ENCODE results near the gene ZNF580.
A peak's percentile ranks its signal among the peaks of the same experiment; 100 is the strongest.

The ZNF580 gene

DNA sequence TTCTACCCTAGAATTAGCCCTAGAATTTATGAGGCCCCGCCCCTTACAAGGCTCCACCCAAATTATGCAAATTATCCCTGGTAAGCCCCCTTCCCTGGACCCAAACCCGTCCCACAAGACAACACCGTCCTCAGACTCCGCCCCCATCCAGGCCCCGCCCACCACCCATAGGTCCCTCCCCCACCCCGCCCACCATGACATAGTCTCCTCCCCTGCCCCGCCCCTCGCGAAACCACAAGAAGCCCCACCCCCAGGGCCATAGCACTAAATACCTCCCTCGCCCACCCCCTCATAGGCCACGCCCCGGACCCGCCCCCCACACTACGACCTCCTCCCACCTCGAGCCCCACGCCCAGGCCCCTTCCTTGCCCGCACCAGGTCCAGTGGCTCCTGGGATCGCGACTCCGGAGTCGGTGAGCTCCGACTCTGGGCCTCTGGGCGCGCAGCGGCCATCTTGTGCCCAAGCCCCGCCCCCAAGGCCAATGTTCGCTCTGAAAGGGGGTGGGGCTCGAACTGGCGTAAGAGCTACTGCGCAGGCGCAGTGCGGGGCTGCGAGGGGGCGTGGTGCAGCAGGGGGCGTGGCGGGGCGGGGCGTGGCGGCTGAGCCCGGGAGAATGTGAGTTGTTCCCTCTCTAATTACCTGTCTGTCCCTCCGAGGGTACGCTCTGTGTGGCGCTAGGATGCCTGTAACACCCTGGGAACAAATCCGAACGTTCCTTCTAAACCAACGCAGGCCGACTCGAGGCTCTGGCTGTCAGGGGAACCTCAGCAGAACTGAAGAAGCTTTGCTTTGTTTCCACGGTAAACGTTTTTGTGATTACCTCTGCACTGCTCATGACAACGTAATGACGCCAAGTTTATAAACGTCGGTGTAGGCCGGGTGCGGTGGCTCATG, 16.4 kb upstream of the ZNF580 start, which contains the start of gene ZNF784:
Gene ZNF784 (minus strand): TSS at position 458 of the 895 bp plus-strand sequence. CDS start 5 bp downstream, at position 453.
- peak; percentile 94 to 95 for DNase-seq

- DNase-seq = no peak
Measured at GRCh38 chr19:55625004-55625326, 15.8 kb upstream of the ZNF580 start.

DNA sequence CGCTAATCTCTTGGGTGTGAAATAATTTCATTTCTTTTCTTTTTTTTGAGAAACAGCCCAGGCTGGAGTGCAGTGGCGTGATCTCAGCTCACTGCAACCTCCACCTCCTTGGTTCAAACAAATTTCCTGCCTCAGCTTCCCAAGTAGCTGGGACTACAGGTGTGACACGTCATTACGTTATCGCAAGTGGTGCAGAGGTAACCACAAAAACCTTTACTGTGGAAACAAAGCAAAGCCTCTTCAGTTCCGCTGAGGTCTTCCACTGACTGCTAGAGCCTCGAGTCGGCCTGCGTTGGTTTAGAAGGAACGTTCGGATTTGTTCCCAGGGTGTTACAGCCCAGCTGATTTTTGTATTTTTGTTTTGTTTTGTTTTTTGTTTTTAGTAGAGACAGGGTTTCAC, 14.5 kb upstream of the ZNF580 start:
- no peak for DNase-seq

DNA sequence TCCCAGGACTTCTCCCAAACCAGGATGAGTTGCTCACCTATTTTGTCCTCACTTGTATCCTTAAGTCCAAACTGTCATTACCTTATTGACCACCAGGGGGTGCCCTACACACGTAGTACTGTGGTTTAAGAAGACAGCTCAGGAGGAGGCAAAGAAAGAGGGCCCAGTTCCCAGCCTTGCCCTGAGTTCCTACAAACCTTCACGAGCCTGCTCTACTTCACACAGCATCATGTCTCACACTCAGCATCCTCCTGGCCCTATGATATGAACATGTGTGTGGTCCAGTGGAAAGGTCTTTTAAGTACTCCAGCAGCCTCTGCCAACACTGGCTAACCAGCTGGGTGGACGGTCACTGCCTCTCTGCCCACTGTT, 8.4 kb upstream of the ZNF580 start:
- DNase-seq = peak; percentile 82 to 93

DNA sequence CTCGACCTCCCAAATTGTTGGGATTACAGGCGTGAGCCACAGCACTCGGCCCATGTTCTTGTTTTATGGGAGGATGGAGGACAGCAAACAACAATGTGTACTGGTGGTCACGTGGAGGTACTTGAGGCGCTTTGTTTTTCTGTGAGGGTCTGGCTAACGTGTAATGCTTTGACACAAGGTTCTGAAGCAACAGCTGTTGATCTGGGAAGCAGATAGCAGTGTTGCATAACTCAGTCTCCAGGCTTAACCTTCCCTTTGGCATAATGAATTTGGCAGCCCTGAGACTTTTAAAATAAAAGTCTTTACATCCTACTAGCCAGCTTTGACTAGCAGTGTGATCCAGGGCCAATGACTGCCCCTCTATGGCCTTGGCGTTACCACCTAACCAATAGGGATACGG, 6.9 kb upstream of the ZNF580 start:
- no peak for DNase-seq

DNA sequence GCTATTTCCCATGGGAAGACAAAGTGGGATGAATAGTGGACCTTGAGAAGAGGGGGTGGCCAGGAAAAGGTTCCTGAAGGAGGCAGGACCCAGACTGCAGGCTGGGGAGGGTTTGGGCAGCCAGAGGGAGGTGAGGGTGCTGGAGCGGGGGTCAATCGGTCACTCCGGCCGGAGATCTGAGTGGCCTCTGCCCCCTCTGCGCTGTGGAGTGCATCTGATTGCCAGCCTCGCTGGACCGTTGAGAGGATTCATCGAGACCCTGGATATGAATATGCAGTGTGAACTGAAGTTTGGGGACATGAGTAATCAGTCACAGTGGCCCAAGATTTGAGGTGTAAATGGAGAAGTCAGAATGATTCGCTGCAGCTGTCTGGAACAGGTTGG, 5.5 kb upstream of the ZNF580 start:
- DNase-seq = no peak

- no peak for DNase-seq
Measured at GRCh38 chr19:55635856-55636440, 4.9 kb upstream of the ZNF580 start.

GRCh38 chr19:55636723-55637122, 4.1 kb upstream of the ZNF580 start:
- DNase-seq = no peak

DNA sequence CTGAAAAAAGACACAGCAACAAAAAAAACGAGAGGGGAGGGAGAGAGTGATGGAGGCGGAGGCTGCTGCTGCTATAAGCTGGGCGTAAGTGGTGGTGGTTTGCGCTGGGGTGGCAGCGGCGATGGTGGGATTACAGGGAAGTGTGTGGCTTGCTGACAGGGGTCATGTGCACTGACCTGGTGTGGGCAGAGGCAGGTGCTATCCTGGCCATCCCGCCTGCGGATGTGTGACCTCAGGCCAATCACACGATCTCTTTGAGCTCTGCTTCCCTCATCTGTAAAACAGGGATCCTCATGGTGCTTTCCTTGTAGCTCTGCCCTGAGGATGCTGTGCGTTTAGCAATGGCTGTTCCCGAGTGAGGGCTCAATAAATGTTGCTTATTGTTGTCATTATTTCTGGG, 3.3 kb upstream of the ZNF580 start:
- DNase-seq = no peak

GRCh38 chr19:55638864-55639359, 1.9 kb upstream of the ZNF580 start:
- peak; percentile 33 to 38 for DNase-seq

DNA sequence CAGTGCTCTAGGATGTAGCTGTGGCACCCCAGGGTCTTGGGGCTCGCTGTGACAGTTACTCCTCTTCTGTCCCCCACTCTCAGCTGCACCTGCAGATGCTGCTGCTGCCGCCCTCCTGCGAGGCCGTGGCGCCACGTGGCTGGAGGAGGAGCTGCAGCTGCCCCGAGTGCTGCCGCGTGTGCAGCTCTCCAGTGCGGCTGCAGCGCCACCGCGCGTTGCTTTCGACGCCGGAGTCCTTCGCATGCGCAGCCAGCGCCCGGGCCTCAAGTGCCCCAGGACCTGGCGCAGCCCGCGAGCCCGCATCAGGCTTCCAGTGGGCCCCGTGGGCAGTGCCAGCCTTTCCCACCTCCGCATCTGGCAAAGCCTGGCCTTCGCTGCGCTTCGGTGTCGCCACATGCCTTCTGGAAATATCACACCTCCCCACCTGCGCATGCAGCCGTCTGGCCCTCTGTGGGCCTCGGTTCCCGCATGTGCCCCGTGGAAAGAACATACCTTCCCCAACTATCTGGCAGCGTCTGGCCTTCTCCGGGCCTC, 692 bp upstream of the ZNF580 start:
- peak; percentile 82 to 86 for DNase-seq

DNA sequence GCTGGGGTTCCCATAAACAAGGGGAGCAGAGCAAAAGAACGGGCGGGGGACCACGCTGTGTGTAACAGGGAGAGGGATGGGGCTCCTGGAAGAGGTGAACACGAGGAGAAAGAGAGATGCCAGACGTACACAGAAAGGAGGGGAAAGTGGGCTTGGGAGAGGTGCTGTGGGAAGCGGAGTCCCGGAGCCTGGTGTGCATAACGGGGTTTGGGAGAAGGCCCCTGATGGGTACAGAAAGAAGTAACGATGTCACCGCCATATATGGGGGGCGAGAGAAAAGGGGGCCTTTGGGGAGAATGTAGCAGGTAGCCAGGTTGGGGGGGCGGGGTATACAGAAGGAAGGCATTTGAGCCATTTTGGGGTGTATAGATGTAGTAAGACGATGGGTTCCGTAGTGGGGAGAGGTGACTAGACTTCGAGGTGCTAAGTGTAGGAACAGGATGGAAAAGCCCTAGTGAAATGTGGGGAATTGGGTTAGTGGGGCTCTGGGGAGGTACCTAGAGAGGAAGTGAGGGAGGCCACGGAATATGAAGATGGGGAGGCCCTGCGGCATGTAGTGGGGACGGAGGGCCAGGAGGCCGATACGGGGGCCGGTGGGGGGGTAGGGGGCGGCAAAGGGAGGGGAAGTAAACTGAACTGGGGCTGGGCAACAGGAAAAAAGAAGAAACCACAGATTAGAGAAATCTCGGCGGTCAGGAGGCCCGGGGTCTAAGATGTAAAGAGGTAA, 787 bp downstream of the ZNF580 start:
- DNase-seq = no peak

- DNase-seq = no peak
Measured at GRCh38 chr19:55642153-55643002, 1.6 kb downstream of the ZNF580 start.

- peak; percentile 42 to 74 for DNase-seq
Measured at GRCh38 chr19:55643003-55643886, 2.4 kb downstream of the ZNF580 start, which contains the start of gene ZNF581. TSS of gene ZNF581 (plus strand) at chr19:55643649. CDS start at chr19:55644572, 923 bp downstream.

DNA sequence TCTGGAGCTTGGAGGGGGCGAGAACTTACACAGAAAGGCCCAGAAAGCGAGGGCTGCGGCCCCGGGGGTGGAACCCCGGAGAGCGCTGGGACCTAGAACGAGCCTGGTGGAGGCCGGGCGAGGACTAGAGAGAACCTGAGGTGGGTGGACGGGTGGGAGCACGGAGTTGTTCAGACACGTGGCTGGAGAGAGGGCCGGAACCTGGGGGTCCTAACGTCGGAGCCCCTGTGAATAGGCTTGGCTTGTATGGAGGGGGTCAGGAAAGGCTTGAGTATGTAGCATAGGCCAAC, 3.0 kb downstream of the ZNF580 start:
- no peak for DNase-seq

- DNase-seq = no peak
Measured at GRCh38 chr19:55644191-55644833, 3.5 kb downstream of the ZNF580 start.

GRCh38 chr19:55644842-55645511, 4.2 kb downstream of the ZNF580 start:
- DNase-seq = no peak

GRCh38 chr19:55645512-55645881, 4.7 kb downstream of the ZNF580 start:
- DNase-seq = no peak

DNA sequence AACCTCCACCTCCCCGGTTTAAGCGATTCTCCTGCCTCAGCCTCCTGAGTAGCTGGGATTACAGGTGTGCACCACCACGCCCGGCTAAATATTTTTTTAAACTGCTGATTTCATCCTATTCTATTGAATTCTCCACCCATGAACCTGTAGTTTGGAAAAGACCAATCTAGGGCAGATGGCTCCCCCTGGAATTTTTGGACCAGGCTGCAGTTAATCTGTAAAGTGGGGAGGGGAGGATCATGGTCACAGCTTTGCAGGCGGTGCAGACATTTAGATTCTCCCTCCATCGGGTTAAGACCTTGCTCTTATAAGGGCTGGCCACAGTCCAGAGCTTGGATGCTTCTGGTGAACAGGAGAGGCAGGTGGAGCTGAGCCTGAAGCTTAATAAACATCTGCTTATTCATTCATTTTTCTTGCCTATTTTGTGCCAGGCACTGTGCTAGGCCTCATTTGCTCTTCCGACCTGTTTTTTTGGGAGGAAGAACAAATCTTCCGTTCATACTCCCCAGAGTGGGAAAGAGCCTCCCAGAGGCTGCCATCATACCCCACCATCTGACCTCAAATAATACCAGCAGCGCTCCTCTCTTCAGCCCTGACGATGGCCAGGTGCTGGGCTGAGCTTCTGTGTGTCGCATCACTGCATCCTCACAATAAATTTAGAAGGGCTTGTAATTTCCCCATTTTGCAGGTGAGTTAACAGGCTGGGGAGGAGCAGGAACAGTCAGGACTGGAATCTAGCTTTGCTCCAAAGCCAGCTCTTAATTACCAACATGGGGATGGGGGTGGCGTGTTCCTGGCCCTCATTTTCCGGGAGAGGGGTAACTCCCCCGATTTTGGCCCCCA, 6.3 kb downstream of the ZNF580 start:
- no peak for DNase-seq

All from NCI-H1930 (cell line).